Testis (tissue), 2 donors: Measurements from ENCODE around the gene AMMECR1.

Source experiments
- CTCF ChIP-seq, 3 experiments: fragments of 450-650 bp in 2 of 3; fragments of 200-600 bp in 1 of 3; sonication (generic) in 1 of 3; IDR thresholded peaks; one replicate each; pipeline ENCODE4 v1.5.1; 2016 to 2019; ENCODE audit warnings: antibody characterized with exemption in 3 of 3, mild to moderate bottlenecking in 2 of 3, moderate library complexity in 1 of 3
- POLR2A ChIP-seq: fragments of 450-650 bp; IDR thresholded peaks from one replicate; pipeline ENCODE4 v1.6.1; 2017; ENCODE audit warnings: antibody characterized with exemption, mild to moderate bottlenecking, moderate library complexity

- TF ChIP-seq CTCF (IDR thresholded peaks at IDR 0.05), result no peak
- TF ChIP-seq POLR2A, result no peak
These were observed 107.3 kb downstream of the AMMECR1 start for GRCh38 chrX:110210417-110211139.
